SJCRH30 (cell line): ENCODE results near the gene MARCHF3. TPM values are rescaled to one million over a fixed set of nuclear protein-coding genes. Genes with fewer than 3 reads are reported as not detected.

ENCODE experiments used
- DNase-seq, 2 experiments: peaks; one replicate each; pipeline ENCODE4 v3.0.0-alpha.2; 2015 to 2020
- H3K27ac ChIP-seq: fragments of 250-450 bp; sonication (Bioruptor Pico); 2 replicates; pipeline ENCODE4 v1.5.1; 2020; ENCODE audit warnings: mild to moderate bottlenecking, moderate library complexity
- H3K27me3 ChIP-seq: fragments of 250-450 bp; sonication (Bioruptor Pico); 2 replicates; pipeline ENCODE4 v1.5.1; 2020; ENCODE audit warnings: mild to moderate bottlenecking, moderate library complexity
- H3K36me3 ChIP-seq: fragments of 250-450 bp; sonication (Bioruptor Pico); 2 replicates; pipeline ENCODE4 v1.5.1; 2020; ENCODE audit warnings: mild to moderate bottlenecking, moderate library complexity
- H3K4me1 ChIP-seq: fragments of 250-450 bp; sonication (Bioruptor Pico); 2 replicates; pipeline ENCODE4 v1.5.1; 2020; ENCODE audit warnings: mild to moderate bottlenecking, moderate library complexity
- H3K4me3 ChIP-seq: fragments of 250-450 bp; sonication (Bioruptor Pico); 2 replicates; pipeline ENCODE4 v1.5.1; 2020; ENCODE audit warnings: mild to moderate bottlenecking, moderate library complexity
- H3K9me3 ChIP-seq: fragments of 250-450 bp; sonication (Bioruptor Pico); replicated peaks from 2 replicates; pipeline ENCODE4 v1.5.1; 2020; ENCODE audit warnings: mild to moderate bottlenecking, moderate library complexity
- total RNA-seq: library from RNA; depleted of rRNA; stranded (reverse); fragments of >200 nt; shearing (Covaris generic); gene quantifications from 2 replicates; pipeline ENCODE4 v1.2.3, GENCODE V29; 2014

The MARCHF3 gene
- total RNA-seq, 1 experiment from 2014 or later, result 40.8 TPM

DNA sequence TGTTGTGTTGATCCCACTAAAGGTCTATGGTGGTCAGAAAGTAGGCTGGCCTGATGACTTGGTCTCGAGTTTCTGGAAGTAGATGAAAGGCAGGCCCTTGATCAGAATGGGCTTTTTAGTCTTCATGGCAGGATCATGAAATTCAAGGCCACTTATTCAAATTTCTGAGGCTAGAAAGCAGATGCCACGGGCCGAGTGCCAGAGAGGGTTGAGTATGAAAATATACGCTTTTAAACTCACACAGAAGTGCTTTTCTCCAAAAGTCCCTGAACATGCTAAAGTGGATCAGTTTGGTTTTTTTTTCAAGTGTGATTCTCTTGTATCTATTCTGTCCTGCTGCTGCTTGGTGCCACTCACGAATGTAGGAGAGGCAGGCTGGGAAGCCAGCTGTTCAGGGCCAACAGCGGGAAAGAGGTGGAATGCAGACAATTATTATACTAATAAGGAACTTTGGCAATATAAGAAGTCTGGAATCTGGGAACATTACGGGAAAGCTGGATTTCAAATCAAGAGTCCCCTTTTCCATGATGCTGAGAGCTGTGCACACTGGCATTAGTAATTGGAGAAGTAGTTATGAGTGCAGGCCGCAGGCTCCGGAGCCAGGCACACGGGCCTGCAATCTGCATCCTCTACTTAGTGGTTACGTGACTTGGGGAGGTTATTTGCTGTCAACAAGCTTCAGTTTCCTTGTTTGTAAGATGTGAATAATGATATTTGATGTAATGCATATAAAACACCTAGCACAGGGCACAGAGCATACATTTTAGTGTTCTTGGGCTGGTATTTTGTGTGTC is 157.6 kb downstream of the MARCHF3 start:
- Histone ChIP-seq H3K27ac (no peak overlapping the region), H3K4me3 (no peak overlapping the region), H3K27me3 (no peaks in the 10 kb centered on the region), H3K36me3 (peaks cover 20% of the 10 kb centered on the region), H3K4me1 (no peaks in the 10 kb centered on the region), H3K9me3 (no peaks in the 10 kb centered on the region)
- no peak for DNase-seq

DNA sequence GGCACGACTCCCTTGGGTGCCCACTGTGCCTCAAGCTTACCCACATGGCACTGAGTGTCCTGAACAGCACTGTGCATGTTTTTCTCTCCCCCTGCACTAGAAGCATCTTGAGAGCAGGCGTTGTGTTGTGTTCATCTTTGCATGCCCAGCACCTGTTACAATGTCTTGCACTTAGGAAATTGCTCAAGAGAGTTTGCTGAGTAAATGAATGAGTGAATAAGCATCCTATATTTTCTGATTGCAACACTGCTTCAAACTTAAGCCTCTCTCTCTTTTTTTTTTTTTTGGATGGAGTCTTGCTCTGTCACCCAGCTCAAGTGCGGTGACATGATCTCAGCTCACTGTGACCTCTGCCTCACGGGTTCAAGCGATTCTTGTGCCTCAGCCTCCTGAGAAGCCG is 158.9 kb downstream of the MARCHF3 start:
- no peak for DNase-seq
- Histone ChIP-seq H3K27ac (no peak overlapping the region), H3K4me3 (no peak overlapping the region), H3K4me1 (no peaks in the 10 kb centered on the region), H3K27me3 (no peaks in the 10 kb centered on the region), H3K36me3 (peaks cover 18% of the 10 kb centered on the region), H3K9me3 (no peaks in the 10 kb centered on the region)

DNA sequence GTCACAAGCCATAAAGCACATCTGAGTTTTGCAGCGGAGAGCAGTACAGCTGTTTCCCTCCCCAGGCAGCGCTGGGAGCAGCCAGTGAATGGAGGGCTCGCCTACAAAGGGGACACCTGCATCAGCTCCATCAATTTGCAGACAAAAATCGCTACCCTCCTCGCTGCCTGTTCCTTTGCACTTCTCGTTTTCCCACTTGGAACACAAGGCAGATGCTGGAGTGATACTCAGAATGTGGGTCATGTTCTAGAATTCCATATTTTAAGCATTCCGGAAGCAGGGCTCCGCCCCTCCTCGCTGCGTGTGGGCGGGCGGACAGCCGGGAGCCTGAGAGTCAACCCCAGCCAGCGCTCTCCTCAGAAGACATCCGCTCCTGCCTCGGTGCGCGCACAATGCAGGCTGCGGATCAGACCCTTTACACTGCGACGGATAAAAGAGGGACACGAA is 161.3 kb downstream of the MARCHF3 start:
- H3K36me3 ChIP-seq, result peaks cover 14% of the 10 kb centered on the region; the same call in 1 of the 2 replicates
- no peak overlapping the region for H3K27ac ChIP-seq
- no peak overlapping the region for H3K4me3 ChIP-seq
- H3K27me3 ChIP-seq, result no peaks in the 10 kb centered on the region
- no peak for DNase-seq
- no peaks in the 10 kb centered on the region for H3K9me3 ChIP-seq
- H3K4me1 ChIP-seq, result no peaks in the 10 kb centered on the region

DNA sequence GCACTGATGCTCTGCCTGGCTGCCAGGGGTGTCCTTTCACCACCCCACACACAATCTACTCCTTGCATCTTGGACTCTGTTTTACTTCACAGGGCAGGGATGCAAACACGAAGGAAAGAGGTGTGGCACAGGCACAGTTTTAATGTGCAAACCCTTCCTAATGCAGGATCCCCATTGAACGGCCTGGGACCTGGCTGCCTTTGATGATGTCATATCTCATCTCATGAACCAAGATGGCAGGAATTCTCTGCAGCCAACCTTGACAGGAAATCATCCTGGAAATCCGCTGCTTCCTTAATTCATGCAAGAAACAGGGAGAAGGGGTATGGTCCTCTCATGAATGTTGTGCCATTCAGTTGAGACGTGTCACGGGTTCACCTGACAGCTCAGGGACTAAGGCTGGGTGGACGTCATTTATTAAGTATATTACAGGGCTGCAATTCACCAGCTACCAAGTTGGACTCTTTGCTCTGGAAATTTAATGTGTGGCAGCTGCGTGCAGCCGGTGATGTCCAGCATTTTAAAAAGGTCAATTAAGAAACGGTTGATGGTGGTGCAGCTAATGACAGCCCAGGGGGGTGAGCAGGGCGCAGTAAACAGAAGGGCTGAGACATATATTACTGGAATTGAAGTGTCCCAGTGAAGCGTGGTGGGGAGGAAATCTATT is 161.9 kb downstream of the MARCHF3 start:
- Histone ChIP-seq H3K27me3 (no peaks in the 10 kb centered on the region), H3K4me1 (no peaks in the 10 kb centered on the region), H3K9me3 (no peaks in the 10 kb centered on the region), H3K4me3 (no peak overlapping the region), H3K27ac (no peak overlapping the region), H3K36me3 (peaks cover 14% of the 10 kb centered on the region; the same call in 1 of the 2 replicates)
- DNase-seq, result no peak

DNA sequence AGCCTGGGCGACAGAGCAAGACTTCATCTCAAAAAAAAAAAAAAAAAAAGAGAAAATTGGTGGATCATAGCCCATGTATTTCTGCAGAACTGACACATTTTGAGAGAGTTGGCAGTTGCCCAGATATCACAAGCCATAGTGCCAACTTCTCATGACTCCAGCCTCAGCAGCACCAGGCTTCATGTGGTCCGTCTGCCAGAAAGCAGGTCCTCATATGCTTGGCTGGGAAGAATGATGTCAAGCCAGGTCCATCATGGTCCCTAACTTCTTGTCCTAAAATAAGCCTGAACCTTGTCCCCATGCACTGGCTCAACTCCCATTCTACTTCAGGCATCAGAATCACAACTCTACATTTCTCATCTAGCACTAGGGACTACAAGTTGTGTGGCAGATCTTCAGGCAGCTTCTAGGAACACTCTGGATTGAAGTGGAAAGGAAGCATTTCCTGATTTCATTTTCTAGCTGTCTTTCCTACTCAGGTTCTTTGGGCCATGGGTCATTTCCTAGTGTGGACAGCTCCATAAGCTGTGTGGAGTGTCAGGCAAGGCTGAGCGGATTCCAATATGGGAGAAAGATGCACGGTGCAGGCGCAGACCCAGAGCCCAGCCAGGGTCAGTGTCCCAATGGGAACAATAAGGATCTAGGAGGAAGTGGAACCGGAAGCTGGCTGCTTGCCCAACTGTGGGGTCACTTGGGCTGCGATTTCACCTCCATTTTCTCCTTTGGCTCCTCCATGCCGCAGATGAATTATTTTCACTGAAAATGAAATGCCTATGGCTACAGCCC is 163.3 kb downstream of the MARCHF3 start:
- Histone ChIP-seq H3K36me3 (peaks cover 11% of the 10 kb centered on the region; the same call in 1 of the 2 replicates), H3K9me3 (no peaks in the 10 kb centered on the region), H3K4me3 (no peak overlapping the region), H3K27me3 (no peaks in the 10 kb centered on the region), H3K4me1 (no peaks in the 10 kb centered on the region), H3K27ac (no peak overlapping the region)
- no peak for DNase-seq

DNA sequence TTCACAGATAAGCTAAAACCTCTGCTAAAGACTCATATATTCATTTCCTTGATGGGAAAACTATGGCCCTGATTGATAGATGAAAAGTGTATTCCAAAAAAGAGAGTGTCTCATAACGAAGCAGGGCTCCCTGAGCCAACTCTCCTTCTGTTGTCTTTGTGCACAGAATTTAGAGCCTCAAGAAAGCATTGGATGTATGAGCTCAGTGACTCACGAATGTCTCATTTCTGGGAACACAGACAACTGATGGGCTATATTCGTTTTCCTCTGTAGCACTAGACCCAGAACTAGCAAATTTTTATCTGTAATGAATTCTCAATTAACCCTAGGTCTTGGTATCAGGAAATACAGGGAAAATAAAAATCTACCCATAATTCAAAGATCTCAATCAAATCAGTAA is 165.1 kb downstream of the MARCHF3 start:
- no peak for DNase-seq
- Histone ChIP-seq H3K27me3 (no peaks in the 10 kb centered on the region), H3K4me3 (no peak overlapping the region), H3K4me1 (no peaks in the 10 kb centered on the region), H3K9me3 (no peaks in the 10 kb centered on the region), H3K36me3 (peaks cover 6% of the 10 kb centered on the region; the same call in 1 of the 2 replicates), H3K27ac (no peak overlapping the region)

DNA sequence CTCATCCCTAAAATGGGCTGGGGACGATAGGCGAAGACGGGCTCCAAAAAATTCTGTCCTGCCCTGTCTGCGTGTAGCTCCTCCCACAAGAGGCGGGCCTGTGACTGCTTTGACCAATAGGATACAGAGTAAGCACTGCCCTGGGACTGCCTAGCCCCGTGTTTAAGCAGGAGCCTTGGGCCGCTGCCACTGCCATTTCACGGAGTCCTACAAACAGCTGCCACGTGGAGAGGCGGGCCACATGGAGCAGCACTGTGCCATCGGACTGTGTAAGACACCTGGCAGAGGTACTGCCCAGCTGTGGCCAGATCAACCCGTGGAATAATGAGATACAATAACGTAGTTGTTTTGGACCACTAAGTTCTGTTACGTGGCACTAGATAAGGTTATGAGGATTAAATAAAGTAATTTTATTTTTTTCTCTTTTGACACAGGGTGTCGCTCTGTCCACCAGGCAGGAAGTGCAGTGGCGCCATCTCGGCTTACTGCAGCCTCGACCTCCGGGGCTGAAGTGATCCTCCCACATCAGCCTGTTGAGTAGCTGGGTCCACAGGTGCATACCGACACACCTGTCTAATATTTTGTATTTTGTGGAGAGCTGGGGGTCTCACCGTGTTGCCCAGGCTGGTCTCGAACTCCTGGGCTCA is 166.2 kb downstream of the MARCHF3 start:
- no peaks in the 10 kb centered on the region for H3K4me1 ChIP-seq
- DNase-seq, result peak; percentile 25 to 32

DNA sequence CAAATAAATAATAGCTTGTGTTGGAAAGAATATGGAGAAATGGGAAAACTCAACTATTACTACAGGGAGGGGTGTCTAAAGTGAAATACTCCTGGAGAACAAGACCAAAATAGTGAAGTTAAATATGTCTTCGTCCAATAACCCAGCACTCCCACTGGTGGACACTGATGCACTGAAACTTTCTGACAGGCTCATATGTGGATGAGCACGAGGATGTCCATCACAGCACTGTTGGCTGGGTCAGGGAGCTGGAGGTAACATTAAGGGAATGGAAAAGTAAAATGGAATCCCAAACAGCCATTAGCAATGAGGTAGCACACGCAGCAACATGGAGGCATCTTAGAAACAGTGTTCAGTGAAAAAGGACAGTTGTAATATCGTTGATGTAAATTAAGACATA is 167.0 kb downstream of the MARCHF3 start:
- Histone ChIP-seq H3K4me3 (no peak overlapping the region), H3K27ac (no peak overlapping the region), H3K9me3 (no peaks in the 10 kb centered on the region), H3K4me1 (no peaks in the 10 kb centered on the region), H3K27me3 (no peaks in the 10 kb centered on the region), H3K36me3 (peaks cover 2% of the 10 kb centered on the region; the same call in 1 of the 2 replicates)
- DNase-seq, result no peak

More for the DNA sequence above, 166.2 kb downstream of the MARCHF3 start:
- Histone ChIP-seq H3K27me3 (no peaks in the 10 kb centered on the region), H3K9me3 (no peaks in the 10 kb centered on the region), H3K4me3 (no peak overlapping the region), H3K36me3 (peaks cover 2% of the 10 kb centered on the region; the same call in 1 of the 2 replicates), H3K27ac (no peak overlapping the region)

DNA sequence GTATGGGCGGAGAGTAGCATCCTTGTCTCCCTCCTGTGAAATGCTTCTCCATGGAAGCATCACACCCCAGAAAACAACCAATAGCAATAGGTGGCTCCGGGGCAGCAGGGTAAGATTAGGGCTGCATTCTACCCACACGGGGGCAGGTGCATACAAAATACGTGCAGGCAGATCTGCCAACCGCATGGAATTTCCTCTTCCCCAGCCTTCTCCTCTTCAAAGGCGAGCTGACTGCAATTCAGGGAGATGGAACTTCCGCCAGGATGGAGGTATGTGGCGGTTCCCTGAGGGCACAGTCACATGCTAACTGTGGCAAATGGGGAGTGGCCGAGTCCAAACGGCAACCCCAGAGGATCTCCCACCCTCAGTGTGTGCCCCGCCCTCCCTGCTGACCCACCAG is 171.9 kb downstream of the MARCHF3 start:
- 0 out of 2 replicates have a peak, but pooled peaks cover 4% of the 10 kb centered on the region for H3K9me3 ChIP-seq
- no peak overlapping the region for H3K27ac ChIP-seq

DNA sequence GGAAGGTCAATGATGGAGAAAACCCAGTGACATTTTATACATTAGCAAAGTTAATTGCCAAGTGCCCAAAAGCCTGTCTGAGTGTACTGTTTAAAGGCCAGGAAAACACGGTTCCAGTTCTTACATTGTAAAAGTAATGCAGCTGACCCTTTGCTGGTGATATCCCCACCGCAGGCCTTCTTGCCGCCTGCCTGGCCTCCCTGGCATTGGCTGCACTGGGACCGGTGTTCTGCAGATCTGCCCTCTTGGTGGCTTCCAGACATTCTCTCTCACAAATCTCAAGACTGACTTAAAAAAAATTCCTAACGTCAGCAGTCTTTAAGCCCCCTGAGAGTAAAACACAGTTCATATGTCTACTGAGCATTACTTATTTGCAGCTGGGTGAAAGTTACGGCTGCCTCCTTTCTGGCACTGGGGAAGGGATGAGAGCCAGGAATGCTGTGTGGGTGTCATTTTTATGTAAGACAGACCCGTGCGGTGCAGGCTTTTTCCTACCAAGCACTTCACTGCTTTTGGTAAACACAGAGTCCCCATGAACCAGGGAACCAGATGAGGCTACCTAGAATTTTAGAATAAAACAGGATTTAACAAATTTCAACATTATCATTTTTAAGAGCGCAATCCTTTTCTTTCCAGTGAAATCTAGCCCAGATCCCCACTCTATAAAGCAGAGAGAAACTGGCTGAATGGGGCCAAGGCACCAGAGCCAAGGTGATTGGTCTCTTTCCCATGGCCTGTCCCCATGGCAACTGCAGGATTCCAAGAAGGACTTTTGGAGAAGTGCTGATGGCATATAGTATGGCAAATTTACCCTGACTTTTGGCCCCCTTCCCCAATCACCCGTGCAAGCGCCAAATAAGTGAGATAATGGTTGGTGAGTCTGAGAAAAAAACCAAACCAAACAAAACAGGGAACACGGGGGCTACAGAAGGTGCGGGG is 172.6 kb downstream of the MARCHF3 start:
- DNase-seq, result no peak
- Histone ChIP-seq H3K27me3 (no peaks in the 10 kb centered on the region), H3K4me3 (no peak overlapping the region), H3K9me3 (0 out of 2 replicates have a peak, but pooled peaks cover 4% of the 10 kb centered on the region), H3K36me3 (peaks cover 5% of the 10 kb centered on the region; the same call in 1 of the 2 replicates), H3K27ac (no peak overlapping the region), H3K4me1 (peaks cover 2% of the 10 kb centered on the region)

More for the DNA sequence above, 171.9 kb downstream of the MARCHF3 start:
- Histone ChIP-seq H3K27me3 (no peaks in the 10 kb centered on the region), H3K4me1 (peaks cover 2% of the 10 kb centered on the region), H3K36me3 (peaks cover 5% of the 10 kb centered on the region; the same call in 1 of the 2 replicates), H3K4me3 (no peak overlapping the region)
- DNase-seq, result no peak

DNA sequence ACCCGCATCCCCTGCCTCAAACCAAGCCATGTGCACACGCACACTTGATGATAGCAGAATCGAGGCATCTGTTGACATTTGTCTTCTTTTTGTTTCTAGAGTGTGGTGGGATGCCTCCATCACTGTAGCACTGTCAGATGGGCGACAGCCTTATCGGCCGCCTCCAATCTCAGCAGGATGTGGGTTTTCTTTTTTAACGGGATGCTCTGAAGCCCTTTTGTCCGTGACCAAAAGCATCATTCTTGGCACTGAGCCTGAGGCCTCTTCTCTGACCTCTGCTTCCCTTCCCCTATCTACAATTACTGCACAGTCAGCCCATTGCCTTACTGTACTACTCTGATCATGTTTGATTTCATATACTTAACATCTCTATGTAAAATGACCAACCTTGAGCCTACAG is 175.1 kb downstream of the MARCHF3 start:
- H3K36me3 ChIP-seq, result peaks cover 5% of the 10 kb centered on the region; the same call in 1 of the 2 replicates
- H3K27me3 ChIP-seq, result no peaks in the 10 kb centered on the region
- peak; percentile 79 to 89 for DNase-seq
- H3K4me3 ChIP-seq, result no peak overlapping the region
- H3K27ac ChIP-seq, result peak overlapping the region; percentile 80
- 0 out of 2 replicates have a peak, but pooled peaks cover 4% of the 10 kb centered on the region for H3K9me3 ChIP-seq
- peaks cover 2% of the 10 kb centered on the region for H3K4me1 ChIP-seq

DNA sequence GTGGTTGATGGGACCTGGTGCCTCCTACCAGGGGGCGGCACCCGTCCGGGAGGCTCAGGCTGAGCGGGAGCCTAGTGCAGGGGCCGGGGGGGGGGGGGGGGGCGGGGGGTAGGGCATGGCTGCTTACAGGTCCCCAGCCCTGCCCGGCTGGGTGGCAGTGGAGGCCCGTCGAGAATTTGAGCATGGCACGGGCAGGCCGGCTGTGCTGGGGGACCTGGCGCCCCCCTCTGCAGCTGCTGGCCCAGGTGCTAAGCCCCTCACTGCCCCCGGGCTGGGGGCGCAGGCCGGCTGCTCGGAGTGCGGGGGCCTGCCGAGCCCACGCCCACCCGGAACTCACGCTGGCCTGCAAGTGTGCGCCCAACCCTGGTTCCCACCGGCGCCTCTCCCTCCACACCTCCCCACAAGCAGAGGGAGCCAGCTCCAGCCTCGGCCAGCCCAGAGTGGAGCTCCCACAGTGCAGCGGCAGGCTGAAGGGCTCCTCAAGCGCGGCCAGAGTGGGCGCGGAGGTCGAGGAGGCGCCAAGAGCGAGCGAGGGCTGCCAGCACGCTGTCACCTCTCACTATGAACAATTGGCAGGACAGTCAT is 175.7 kb downstream of the MARCHF3 start:
- H3K4me1 ChIP-seq, result peaks cover 2% of the 10 kb centered on the region
- H3K9me3 ChIP-seq, result 0 out of 2 replicates have a peak, but pooled peaks cover 4% of the 10 kb centered on the region
- peak overlapping the region; percentile 80 for H3K27ac ChIP-seq
- no peaks in the 10 kb centered on the region for H3K27me3 ChIP-seq
- H3K36me3 ChIP-seq, result peaks cover 5% of the 10 kb centered on the region; the same call in 1 of the 2 replicates
- no peak for DNase-seq
- no peak overlapping the region for H3K4me3 ChIP-seq
